Measurements from ENCODE around the gene ZNF280B. TPM values are rescaled to one million over a fixed set of nuclear protein-coding genes. Genes with fewer than 3 reads are reported as not detected.
"Not testable (repeated sequence)": the region's sequence is repeated elsewhere in the genome, so short reads cannot be mapped to it uniquely, and the experiment has no call there.

The ZNF280B gene
- total RNA-seq, 1 experiment from 2014 or later = 7.7 TPM

GRCh38 chr22:22478470-22478869 lies 30.1 kb downstream of the ZNF280B start:
- intact Hi-C loops (cut with micrococcal nuclease; ENCODE audit: unreplicated experiment) = no loop called here
- BruUV-seq (replicated peaks) = no TSS peak
- no peak for TF ChIP-seq CTCF (conservative IDR thresholded peaks at IDR 0.05; ENCODE audit: low read depth, low read length)
- no peak for TF ChIP-seq EZH2 (IDR thresholded peaks at IDR 0.05; ENCODE audit: borderline replicate concordance, low read depth, low read length, poor library complexity, severe bottlenecking)
- ChIA-PET POLR2A (ENCODE audit: low non-redundant PET) (no interaction called here), CTCF (no interaction called here)
- no peak for DNase-seq (ENCODE audit: low spot score)
- H3K4me3 ChIP-seq (ENCODE audit: low read depth, low read length, poor library complexity, severe bottlenecking) = no peak overlapping the region
- no peaks in the 10 kb centered on the region for H3K9me3 ChIP-seq (ENCODE audit: low read depth, low read length, poor library complexity, severe bottlenecking)
- no peaks in the 10 kb centered on the region for H3K4me1 ChIP-seq (ENCODE audit: insufficient read depth, low read length, poor library complexity, severe bottlenecking)
- no peak overlapping the region for H3K27ac ChIP-seq (ENCODE audit: low read depth, low read length, poor library complexity, severe bottlenecking)
- H3K27me3 ChIP-seq (replicated peaks; ENCODE audit: insufficient read depth, low read depth, low read length, poor library complexity) = no peaks in the 10 kb centered on the region
- no peaks in the 10 kb centered on the region for H3K36me3 ChIP-seq (ENCODE audit: insufficient read depth, low read length, poor library complexity, severe bottlenecking)

- H3K27me3 ChIP-seq (replicated peaks; ENCODE audit: insufficient read depth, low read depth, low read length, poor library complexity) = no peaks in the 10 kb centered on the region
- H3K4me3 ChIP-seq (ENCODE audit: low read depth, low read length, poor library complexity, severe bottlenecking) = no peak overlapping the region
- ChIA-PET POLR2A (ENCODE audit: low non-redundant PET) (no interaction called here), CTCF (no interaction called here)
- TF ChIP-seq CTCF (conservative IDR thresholded peaks at IDR 0.05; ENCODE audit: low read depth, low read length) (no peak), EZH2 (IDR thresholded peaks at IDR 0.05; ENCODE audit: borderline replicate concordance, low read depth, low read length, poor library complexity, severe bottlenecking) (no peak)
- intact Hi-C loops (cut with micrococcal nuclease; ENCODE audit: unreplicated experiment) = no loop called here
- H3K4me1 ChIP-seq (ENCODE audit: insufficient read depth, low read length, poor library complexity, severe bottlenecking) = no peaks in the 10 kb centered on the region
- H3K27ac ChIP-seq (ENCODE audit: low read depth, low read length, poor library complexity, severe bottlenecking) = no peak overlapping the region
- no peak for DNase-seq (ENCODE audit: low spot score)
- no TSS peak for BruUV-seq (replicated peaks)
- H3K36me3 ChIP-seq (ENCODE audit: insufficient read depth, low read length, poor library complexity, severe bottlenecking) = no peaks in the 10 kb centered on the region
- H3K9me3 ChIP-seq (ENCODE audit: low read depth, low read length, poor library complexity, severe bottlenecking) = no peaks in the 10 kb centered on the region
Measured at GRCh38 chr22:22474733-22475132, 33.8 kb downstream of the ZNF280B start.

- intact Hi-C loops (cut with micrococcal nuclease; ENCODE audit: unreplicated experiment); BruUV-seq (replicated peaks); H3K36me3 ChIP-seq (ENCODE audit: insufficient read depth, low read length, poor library complexity, severe bottlenecking); POLR2A ChIA-PET (ENCODE audit: low non-redundant PET); H3K4me3 ChIP-seq (ENCODE audit: low read depth, low read length, poor library complexity, severe bottlenecking); H3K4me1 ChIP-seq (ENCODE audit: insufficient read depth, low read length, poor library complexity, severe bottlenecking); H3K27me3 ChIP-seq (replicated peaks; ENCODE audit: insufficient read depth, low read depth, low read length, poor library complexity); CTCF ChIA-PET; DNase-seq (ENCODE audit: low spot score); H3K9me3 ChIP-seq (ENCODE audit: low read depth, low read length, poor library complexity, severe bottlenecking); H3K27ac ChIP-seq (ENCODE audit: low read depth, low read length, poor library complexity, severe bottlenecking): not testable (repeated sequence)
Measured at GRCh38 chr22:22471104-22471503, 37.4 kb downstream of the ZNF280B start.

GRCh38 chr22:22469527-22469926 lies 39.0 kb downstream of the ZNF280B start:
- no peaks in the 10 kb centered on the region for H3K9me3 ChIP-seq (ENCODE audit: low read depth, low read length, poor library complexity, severe bottlenecking)
- no peaks in the 10 kb centered on the region for H3K27me3 ChIP-seq (replicated peaks; ENCODE audit: insufficient read depth, low read depth, low read length, poor library complexity)
- no peaks in the 10 kb centered on the region for H3K4me1 ChIP-seq (ENCODE audit: insufficient read depth, low read length, poor library complexity, severe bottlenecking)
- H3K27ac ChIP-seq (ENCODE audit: low read depth, low read length, poor library complexity, severe bottlenecking) = no peak overlapping the region
- CTCF ChIA-PET = no interaction called here
- H3K36me3 ChIP-seq (ENCODE audit: insufficient read depth, low read length, poor library complexity, severe bottlenecking) = no peaks in the 10 kb centered on the region
- no peak for DNase-seq (ENCODE audit: low spot score)
- no peak for TF ChIP-seq CTCF (conservative IDR thresholded peaks at IDR 0.05; ENCODE audit: low read depth, low read length)
- no peak for TF ChIP-seq EZH2 (IDR thresholded peaks at IDR 0.05; ENCODE audit: borderline replicate concordance, low read depth, low read length, poor library complexity, severe bottlenecking)
- no TSS peak for BruUV-seq (replicated peaks)
- H3K4me3 ChIP-seq (ENCODE audit: low read depth, low read length, poor library complexity, severe bottlenecking) = no peak overlapping the region
- POLR2A ChIA-PET (ENCODE audit: low non-redundant PET) = no interaction called here
- intact Hi-C loops (cut with micrococcal nuclease; ENCODE audit: unreplicated experiment) = loop anchor here (5.0 kb wide), 1 partner anchor 488 kb away; no protein-coding TSS in a partner anchor

GRCh38 chr22:22468794-22469469 lies 39.6 kb downstream of the ZNF280B start:
- intact Hi-C loops (cut with micrococcal nuclease; ENCODE audit: unreplicated experiment) = loop anchor here (5.0 kb wide), 1 partner anchor 488 kb away; no protein-coding TSS in a partner anchor
- H3K4me1 ChIP-seq (ENCODE audit: insufficient read depth, low read length, poor library complexity, severe bottlenecking); H3K27ac ChIP-seq (ENCODE audit: low read depth, low read length, poor library complexity, severe bottlenecking); H3K36me3 ChIP-seq (ENCODE audit: insufficient read depth, low read length, poor library complexity, severe bottlenecking); BruUV-seq (replicated peaks); POLR2A ChIA-PET (ENCODE audit: low non-redundant PET); H3K4me3 ChIP-seq (ENCODE audit: low read depth, low read length, poor library complexity, severe bottlenecking); H3K9me3 ChIP-seq (ENCODE audit: low read depth, low read length, poor library complexity, severe bottlenecking); H3K27me3 ChIP-seq (replicated peaks; ENCODE audit: insufficient read depth, low read depth, low read length, poor library complexity); DNase-seq (ENCODE audit: low spot score); CTCF ChIA-PET: not testable (repeated sequence)

Measured in A673 (cell line).